Activated CD8-positive, alpha-beta T cell treated with anti-CD3 and anti-CD28 coated beads, Interleukin-2, amount 10 ng/mL, durations not matched to agents 7 days and 5 days (primary cell): ENCODE results near the gene RAET1E. TPM values are rescaled to one million over a fixed set of nuclear protein-coding genes. Genes with fewer than 3 reads are reported as not detected.
A peak's percentile ranks its signal among the peaks of the same experiment; 100 is the strongest.

Source experiments
- ATAC-seq: fragments of 150-1000 bp; cut with Tn5 transposase; one replicate; pipeline ENCODE4 v1.10.0; 2021; ENCODE audit warnings: moderate library complexity
- CTCF ChIA-PET: fragments of 350-600 bp; sonication (Branson Sonifier 250); formaldehyde crosslinking; loops from one replicate; lab custom pipeline; 2021; ENCODE audit warnings: antibody characterized with exemption; lab: Charles Lee
- POLR2A ChIA-PET: fragments of 350-600 bp; sonication (Branson Sonifier 250); formaldehyde crosslinking; loops from one replicate; lab custom pipeline; 2021; ENCODE audit warnings: antibody characterized with exemption; lab: Charles Lee
- DNase-seq: peaks from one replicate; pipeline ENCODE4 v3.0.0-alpha.2; 2020
- H3K27ac Mint-ChIP-seq: one replicate; pipeline ENCODE4 v1.8.0; 2021; ENCODE audit warnings: mild to moderate bottlenecking, mixed read lengths
- H3K27me3 Mint-ChIP-seq: one replicate; pipeline ENCODE4 v1.8.0; 2021; ENCODE audit warnings: low read depth, mixed read lengths
- H3K36me3 Mint-ChIP-seq: one replicate; pipeline ENCODE4 v1.8.0; 2021; ENCODE audit warnings: low read depth, mixed read lengths
- H3K4me1 Mint-ChIP-seq: one replicate; pipeline ENCODE4 v1.8.0; 2021; ENCODE audit warnings: low read depth, mixed read lengths
- H3K4me3 Mint-ChIP-seq: one replicate; pipeline ENCODE4 v1.8.0; 2021; ENCODE audit warnings: mild to moderate bottlenecking, mixed read lengths
- H3K9me3 Mint-ChIP-seq: one replicate; pipeline ENCODE4 v1.8.0; 2022; ENCODE audit warnings: mixed read lengths; ENCODE audit not compliant: insufficient read depth
- total RNA-seq, 2 experiments: library from RNA; stranded (reverse); gene quantifications; one replicate each; pipeline ENCODE4 v1.2.3, GENCODE V29; 2021

RAET1E gene
- total RNA-seq, 2 experiments from 2014 or later = not detected

DNA sequence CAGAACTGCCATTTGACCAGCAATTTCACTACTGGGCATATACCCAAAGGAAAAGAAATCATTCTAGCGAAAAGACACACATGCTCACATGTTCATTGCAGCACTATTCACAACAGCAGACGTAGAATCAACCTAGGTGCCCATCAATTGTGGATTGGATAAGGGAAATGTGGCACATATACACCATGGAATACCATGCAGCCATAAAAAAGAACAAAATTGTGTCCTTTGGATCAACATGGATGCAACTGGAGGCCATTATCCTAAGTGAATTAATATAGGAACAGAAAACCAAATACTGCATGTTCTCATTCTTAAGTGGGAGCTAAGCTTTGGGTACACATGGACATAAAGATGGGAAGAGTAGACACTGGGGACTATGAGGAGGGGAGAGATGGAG is 16.1 kb downstream of the RAET1E start:
- Mint-ChIP-seq H3K9me3 (no peaks in the 10 kb centered on the region), H3K27me3 (peaks cover 39% of the 10 kb centered on the region), H3K4me1 (no peaks in the 10 kb centered on the region), H3K4me3 (no peak overlapping the region), H3K36me3 (no peaks in the 10 kb centered on the region), H3K27ac (no peak overlapping the region)
- DNase-seq (no peak), ATAC-seq (no peak)
- ChIA-PET CTCF (interaction anchor here (0.6 kb wide), 1 partner anchor 189 kb away, joined by 3 read pairs; no protein-coding TSS in a partner anchor), POLR2A (no interaction called here)

DNA sequence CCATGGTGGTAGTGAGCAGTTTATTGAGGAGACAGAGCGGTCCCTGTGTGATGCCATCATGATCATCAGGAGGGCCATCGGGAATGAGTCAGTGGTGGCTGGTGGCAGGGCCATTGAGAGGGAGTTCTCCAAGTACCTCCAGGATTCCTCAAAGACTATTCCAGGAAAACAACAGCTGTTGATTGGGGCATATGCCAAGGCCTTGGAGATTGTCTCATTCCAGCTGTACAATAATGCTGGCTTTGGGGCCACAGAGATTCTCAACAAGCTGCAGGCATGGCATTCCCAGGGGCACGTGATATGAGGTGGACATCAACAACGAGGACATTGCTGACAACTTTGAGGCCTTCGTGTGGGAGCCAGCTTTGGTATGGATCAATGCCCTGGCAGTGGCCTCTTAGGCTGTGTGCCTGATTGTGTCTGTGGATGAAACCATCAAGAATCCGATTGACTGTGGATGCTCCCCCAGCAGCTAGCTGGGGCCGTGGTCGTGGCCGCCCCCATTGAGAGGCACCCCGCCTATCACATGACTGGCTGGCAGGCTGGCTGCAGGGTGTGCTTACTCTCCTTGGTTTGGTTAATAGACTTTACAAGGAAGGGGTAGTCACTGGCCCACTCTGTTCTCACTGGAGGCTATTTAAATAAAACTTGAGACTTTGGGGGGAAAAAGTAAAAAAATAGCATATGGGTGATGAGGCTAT is 16.7 kb downstream of the RAET1E start:
- Mint-ChIP-seq H3K36me3 (no peaks in the 10 kb centered on the region), H3K9me3 (no peaks in the 10 kb centered on the region), H3K4me3 (no peak overlapping the region), H3K27ac (no peak overlapping the region), H3K27me3 (peaks cover 42% of the 10 kb centered on the region), H3K4me1 (no peaks in the 10 kb centered on the region)
- CTCF ChIA-PET = interaction anchor here (0.6 kb wide), 1 partner anchor 190 kb away, joined by 3 read pairs; no protein-coding TSS in a partner anchor
- ATAC-seq (no peak), DNase-seq (no peak)
- POLR2A ChIA-PET = no interaction called here

GRCh38 chr6:149877659-149878058 is 20.3 kb downstream of the RAET1E start:
- Mint-ChIP-seq H3K27ac (no peak overlapping the region), H3K4me1 (no peaks in the 10 kb centered on the region)

GRCh38 chr6:149876241-149876933 is 21.5 kb downstream of the RAET1E start:
- Mint-ChIP-seq H3K9me3 (peaks cover 3% of the 10 kb centered on the region), H3K36me3 (no peaks in the 10 kb centered on the region), H3K4me3 (no peak overlapping the region), H3K27ac (no peak overlapping the region), H3K4me1 (no peaks in the 10 kb centered on the region), H3K27me3 (peaks cover 34% of the 10 kb centered on the region)
- ATAC-seq = no peak
- DNase-seq = no peak
- ChIA-PET CTCF (no interaction called here), POLR2A (interaction anchor here (0.7 kb wide), 1 partner anchor 24 kb away, joined by 4 read pairs; no protein-coding TSS in a partner anchor)

More at GRCh38 chr6:149877659-149878058, 20.3 kb downstream of the RAET1E start:
- Mint-ChIP-seq H3K36me3 (no peaks in the 10 kb centered on the region), H3K27me3 (peaks cover 40% of the 10 kb centered on the region), H3K4me3 (no peak overlapping the region), H3K9me3 (no peaks in the 10 kb centered on the region)
- no peak for DNase-seq
- CTCF ChIA-PET = no interaction called here
- POLR2A ChIA-PET = interaction anchor here (0.9 kb wide), 1 partner anchor 47 kb away, joined by 3 read pairs; no protein-coding TSS in a partner anchor
- ATAC-seq = no peak

DNA sequence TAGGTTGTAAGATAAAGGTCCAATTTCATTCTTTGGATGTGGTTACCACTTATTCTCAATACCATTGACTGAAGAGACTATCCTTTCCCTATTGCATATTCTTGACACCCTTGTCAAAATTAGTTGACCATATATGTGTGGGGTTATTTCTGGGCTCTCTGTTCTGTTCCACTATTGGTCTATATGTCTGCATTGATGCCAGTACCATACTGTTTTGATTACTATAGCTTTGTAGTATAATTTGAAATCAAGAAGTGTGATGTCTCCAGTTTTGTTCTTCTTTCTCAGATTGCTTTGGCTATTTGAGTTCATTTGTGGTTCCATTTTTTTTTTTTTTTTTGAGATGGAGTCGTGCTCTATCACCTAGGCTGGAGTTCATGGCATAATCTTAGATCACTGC is 25.7 kb downstream of the RAET1E start:
- CTCF ChIA-PET = no interaction called here
- no peak overlapping the region for H3K4me3 Mint-ChIP-seq

DNA sequence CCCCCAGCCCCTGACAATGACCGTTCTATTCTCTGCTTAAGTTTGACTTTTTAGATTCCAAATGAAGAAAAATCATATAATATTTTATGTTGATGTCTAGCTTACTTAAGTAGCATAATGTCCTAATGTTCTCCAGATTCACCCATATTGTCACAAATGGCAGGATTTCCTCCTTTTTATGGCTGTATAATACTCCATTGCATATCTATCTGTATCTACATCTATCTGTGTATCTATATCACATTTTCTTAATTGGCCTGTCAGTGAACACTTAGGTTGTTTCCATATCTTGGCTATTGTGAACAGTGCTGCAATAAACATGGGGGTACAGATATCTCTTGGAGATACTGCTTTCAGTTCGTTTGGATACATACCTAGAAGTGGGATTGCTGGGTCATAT is 26.7 kb downstream of the RAET1E start:
- Mint-ChIP-seq H3K27ac (no peak overlapping the region), H3K27me3 (peaks cover 23% of the 10 kb centered on the region), H3K4me1 (no peaks in the 10 kb centered on the region), H3K36me3 (no peaks in the 10 kb centered on the region), H3K9me3 (peaks cover 3% of the 10 kb centered on the region), H3K4me3 (no peak overlapping the region)
- CTCF ChIA-PET = no interaction called here
- DNase-seq (no peak), ATAC-seq (no peak)
- POLR2A ChIA-PET = no interaction called here

More for the DNA sequence above, 25.7 kb downstream of the RAET1E start:
- Mint-ChIP-seq H3K27me3 (peaks cover 26% of the 10 kb centered on the region), H3K9me3 (peaks cover 3% of the 10 kb centered on the region), H3K36me3 (no peaks in the 10 kb centered on the region), H3K27ac (no peak overlapping the region), H3K4me1 (no peaks in the 10 kb centered on the region)
- ATAC-seq = no peak
- no peak for DNase-seq
- POLR2A ChIA-PET = no interaction called here

GRCh38 chr6:149869275-149869892 is 28.5 kb downstream of the RAET1E start:
- Mint-ChIP-seq H3K27me3 (peaks cover 24% of the 10 kb centered on the region), H3K9me3 (peaks cover 3% of the 10 kb centered on the region), H3K4me1 (peaks cover 5% of the 10 kb centered on the region), H3K36me3 (no peaks in the 10 kb centered on the region), H3K4me3 (no peak overlapping the region), H3K27ac (no peak overlapping the region)
- no peak for DNase-seq
- ATAC-seq = no peak
- ChIA-PET POLR2A (no interaction called here), CTCF (no interaction called here)

GRCh38 chr6:149867876-149868640 is 29.9 kb downstream of the RAET1E start:
- Mint-ChIP-seq H3K9me3 (peaks cover 3% of the 10 kb centered on the region), H3K36me3 (no peaks in the 10 kb centered on the region), H3K4me3 (no peak overlapping the region), H3K4me1 (peaks cover 6% of the 10 kb centered on the region), H3K27ac (no peak overlapping the region), H3K27me3 (peaks cover 16% of the 10 kb centered on the region)
- ATAC-seq (no peak), DNase-seq (no peak)
- POLR2A ChIA-PET = no interaction called here
- CTCF ChIA-PET = no interaction called here

- ChIA-PET CTCF (interaction anchor here (0.7 to 2.9 kb wide), 5 partner anchors 8 to 299 kb away, joined by 3 to 18 read pairs (median 4); partner anchors contain the start of gene GINM1), POLR2A (no interaction called here)
- no peaks in the 10 kb centered on the region for H3K9me3 Mint-ChIP-seq
- no peaks in the 10 kb centered on the region for H3K36me3 Mint-ChIP-seq
- DNase-seq (peak; percentile 55), ATAC-seq (no peak)
- H3K4me3 Mint-ChIP-seq = peak overlapping the region; percentile 46
- peak overlapping the region; percentile 7 for H3K27ac Mint-ChIP-seq
- H3K27me3 Mint-ChIP-seq = peaks cover 31% of the 10 kb centered on the region
- peaks cover 11% of the 10 kb centered on the region for H3K4me1 Mint-ChIP-seq
Measured at GRCh38 chr6:149864578-149865535, 33.1 kb downstream of the RAET1E start.

- Mint-ChIP-seq H3K4me3 (peak within 1 kb of the TSS; percentile 81), H3K4me1 (peaks cover 11% of the 10 kb centered on the region), H3K9me3 (no peaks in the 10 kb centered on the region), H3K27me3 (peaks cover 27% of the 10 kb centered on the region), H3K36me3 (no peaks in the 10 kb centered on the region), H3K27ac (peak within 1 kb of the TSS; percentile 7)
- CTCF ChIA-PET = interaction anchor here (0.7 to 2.9 kb wide), 2 partner anchors 18 to 29 kb away, joined by 4 to 18 read pairs; no protein-coding TSS in a partner anchor
- POLR2A ChIA-PET = no interaction called here
- peak; percentile 83 for DNase-seq
- ATAC-seq = peak; percentile 91
Measured at GRCh38 chr6:149863698-149864577, 34.0 kb downstream of the RAET1E start, which contains the start of gene LRP11. Gene LRP11 (minus strand): TSS chr6:149864359. CDS start chr6:149864020, 339 bp downstream.
